ENCODE data around the gene NCR2. TPM values are rescaled to one million over a fixed set of nuclear protein-coding genes. Genes with fewer than 3 reads are reported as not detected.

NCR2 gene
- total RNA-seq, 1 experiment from 2014 or later = not detected

DNA sequence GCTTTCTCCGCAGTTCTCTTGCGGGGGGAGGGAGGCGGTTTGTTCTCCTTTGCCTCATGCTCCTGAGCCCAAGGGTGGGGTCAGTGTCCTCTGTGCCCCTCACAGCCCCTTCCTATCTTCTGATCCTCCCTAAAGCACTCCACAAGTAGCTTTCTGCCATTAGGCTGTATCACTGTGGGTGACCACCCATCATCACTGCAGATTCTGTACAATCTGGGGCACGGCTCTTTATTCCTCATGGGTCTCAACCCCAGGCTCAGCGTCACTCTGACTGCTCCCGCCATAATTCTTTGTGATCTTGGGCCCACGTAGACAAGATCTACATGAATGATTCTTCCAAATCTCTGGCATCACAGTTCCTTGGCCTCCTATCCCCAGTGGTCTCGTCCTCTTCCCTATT, 10.5 kb downstream of the NCR2 start:
- DNase-seq (ENCODE audit: low spot score) = no peak
- Histone ChIP-seq H3K36me3 (ENCODE audit: insufficient read depth, low read length, poor library complexity, severe bottlenecking) (no peaks in the 10 kb centered on the region), H3K27me3 (replicated peaks; ENCODE audit: insufficient read depth, low read depth, low read length, poor library complexity) (peaks cover 2% of the 10 kb centered on the region), H3K4me3 (ENCODE audit: low read depth, low read length, poor library complexity, severe bottlenecking) (no peak overlapping the region), H3K4me1 (ENCODE audit: insufficient read depth, low read length, poor library complexity, severe bottlenecking) (no peaks in the 10 kb centered on the region), H3K27ac (ENCODE audit: low read depth, low read length, poor library complexity, severe bottlenecking) (no peak overlapping the region), H3K9me3 (ENCODE audit: low read depth, low read length, poor library complexity, severe bottlenecking) (no peaks in the 10 kb centered on the region)
- BruUV-seq (replicated peaks) = no TSS peak
- ChIA-PET POLR2A (ENCODE audit: low non-redundant PET) (no interaction called here), CTCF (no interaction called here)
- intact Hi-C loops (cut with micrococcal nuclease; ENCODE audit: unreplicated experiment) = no loop called here
- TF ChIP-seq EZH2 (IDR thresholded peaks at IDR 0.05; ENCODE audit: borderline replicate concordance, low read depth, low read length, poor library complexity, severe bottlenecking) = no peak
- TF ChIP-seq, protein P1, sequence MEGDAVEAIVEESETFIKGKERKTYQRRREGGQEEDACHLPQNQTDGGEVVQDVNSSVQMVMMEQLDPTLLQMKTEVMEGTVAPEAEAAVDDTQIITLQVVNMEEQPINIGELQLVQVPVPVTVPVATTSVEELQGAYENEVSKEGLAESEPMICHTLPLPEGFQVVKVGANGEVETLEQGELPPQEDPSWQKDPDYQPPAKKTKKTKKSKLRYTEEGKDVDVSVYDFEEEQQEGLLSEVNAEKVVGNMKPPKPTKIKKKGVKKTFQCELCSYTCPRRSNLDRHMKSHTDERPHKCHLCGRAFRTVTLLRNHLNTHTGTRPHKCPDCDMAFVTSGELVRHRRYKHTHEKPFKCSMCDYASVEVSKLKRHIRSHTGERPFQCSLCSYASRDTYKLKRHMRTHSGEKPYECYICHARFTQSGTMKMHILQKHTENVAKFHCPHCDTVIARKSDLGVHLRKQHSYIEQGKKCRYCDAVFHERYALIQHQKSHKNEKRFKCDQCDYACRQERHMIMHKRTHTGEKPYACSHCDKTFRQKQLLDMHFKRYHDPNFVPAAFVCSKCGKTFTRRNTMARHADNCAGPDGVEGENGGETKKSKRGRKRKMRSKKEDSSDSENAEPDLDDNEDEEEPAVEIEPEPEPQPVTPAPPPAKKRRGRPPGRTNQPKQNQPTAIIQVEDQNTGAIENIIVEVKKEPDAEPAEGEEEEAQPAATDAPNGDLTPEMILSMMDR (conservative IDR thresholded peaks at IDR 0.05; ENCODE audit: low read depth, low read length) = no peak

DNA sequence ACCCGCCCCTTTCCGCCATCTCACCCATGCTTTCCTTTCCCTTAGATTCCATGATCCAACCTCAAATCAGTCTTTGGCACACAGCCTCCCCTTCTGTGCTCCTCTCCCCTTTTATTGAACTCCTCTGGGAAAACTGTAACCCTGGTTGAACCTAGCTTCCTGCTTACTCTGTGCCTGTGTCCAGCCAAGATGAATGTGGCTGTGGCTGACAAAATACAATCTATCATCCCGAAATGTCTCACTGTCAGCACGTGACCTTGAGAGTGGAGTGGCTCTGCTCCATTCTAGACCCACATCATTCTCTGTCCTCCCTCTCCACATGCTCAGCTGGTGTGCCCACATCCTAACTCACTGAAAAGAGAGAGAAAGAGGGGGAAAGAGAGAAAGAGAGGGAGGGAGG, 11.0 kb downstream of the NCR2 start:
- H3K9me3 ChIP-seq (ENCODE audit: low read depth, low read length, poor library complexity, severe bottlenecking) = no peaks in the 10 kb centered on the region
- BruUV-seq (replicated peaks) = no TSS peak
- no peaks in the 10 kb centered on the region for H3K36me3 ChIP-seq (ENCODE audit: insufficient read depth, low read length, poor library complexity, severe bottlenecking)
- TF ChIP-seq, protein P1 (conservative IDR thresholded peaks at IDR 0.05; ENCODE audit: low read depth, low read length) = no peak
- TF ChIP-seq EZH2 (IDR thresholded peaks at IDR 0.05; ENCODE audit: borderline replicate concordance, low read depth, low read length, poor library complexity, severe bottlenecking) = no peak
- ChIA-PET CTCF (no interaction called here), POLR2A (ENCODE audit: low non-redundant PET) (no interaction called here)
- no peak overlapping the region for H3K27ac ChIP-seq (ENCODE audit: low read depth, low read length, poor library complexity, severe bottlenecking)
- intact Hi-C loops (cut with micrococcal nuclease; ENCODE audit: unreplicated experiment) = no loop called here
- no peaks in the 10 kb centered on the region for H3K4me1 ChIP-seq (ENCODE audit: insufficient read depth, low read length, poor library complexity, severe bottlenecking)
- H3K4me3 ChIP-seq (ENCODE audit: low read depth, low read length, poor library complexity, severe bottlenecking) = no peak overlapping the region
- no peak for DNase-seq (ENCODE audit: low spot score)
- peaks cover 2% of the 10 kb centered on the region for H3K27me3 ChIP-seq (replicated peaks; ENCODE audit: insufficient read depth, low read depth, low read length, poor library complexity)

DNA sequence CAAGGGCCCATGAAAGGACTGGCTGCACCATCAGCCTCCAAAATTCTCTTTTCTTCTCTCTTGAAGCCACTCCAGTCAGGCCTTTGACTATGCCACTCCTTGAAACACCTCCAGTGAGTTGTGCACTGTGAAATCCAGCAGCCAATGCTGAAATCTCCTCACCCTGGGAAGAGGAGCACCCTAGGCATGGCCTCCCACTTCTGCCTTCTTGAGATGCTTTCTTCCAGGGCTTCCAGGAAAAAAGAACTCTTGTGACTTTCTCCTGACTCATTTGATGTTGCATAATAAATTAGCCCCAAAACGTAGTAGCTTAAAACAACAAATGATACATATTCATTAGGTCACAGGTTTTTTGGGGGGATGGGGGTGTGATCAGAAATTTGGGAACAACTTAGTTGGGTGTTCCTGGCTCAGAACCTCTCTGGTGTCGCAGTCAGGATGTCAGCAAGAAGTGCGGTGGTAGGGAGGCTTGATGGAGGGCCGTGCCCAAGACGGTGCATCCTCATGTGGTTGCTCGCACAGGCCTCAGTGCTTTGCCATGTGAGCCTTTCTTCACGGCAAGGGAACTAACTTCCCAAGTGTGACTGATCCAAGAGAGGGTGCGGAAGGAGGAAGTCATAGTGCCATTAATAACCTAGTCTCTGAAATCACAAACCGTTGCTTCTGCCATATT, 12.1 kb downstream of the NCR2 start:
- CTCF ChIA-PET = interaction anchor here (0.7 kb wide), 1 partner anchor 386 kb away, joined by 3 read pairs; no protein-coding TSS in a partner anchor

More for the DNA sequence above, 12.1 kb downstream of the NCR2 start:
- DNase-seq (ENCODE audit: low spot score) = no peak
- Histone ChIP-seq H3K4me1 (ENCODE audit: insufficient read depth, low read length, poor library complexity, severe bottlenecking) (no peaks in the 10 kb centered on the region), H3K4me3 (ENCODE audit: low read depth, low read length, poor library complexity, severe bottlenecking) (no peak overlapping the region), H3K9me3 (ENCODE audit: low read depth, low read length, poor library complexity, severe bottlenecking) (no peaks in the 10 kb centered on the region), H3K27me3 (replicated peaks; ENCODE audit: insufficient read depth, low read depth, low read length, poor library complexity) (peaks cover 2% of the 10 kb centered on the region), H3K27ac (ENCODE audit: low read depth, low read length, poor library complexity, severe bottlenecking) (no peak overlapping the region), H3K36me3 (ENCODE audit: insufficient read depth, low read length, poor library complexity, severe bottlenecking) (no peaks in the 10 kb centered on the region)
- no peak for TF ChIP-seq EZH2 (IDR thresholded peaks at IDR 0.05; ENCODE audit: borderline replicate concordance, low read depth, low read length, poor library complexity, severe bottlenecking)
- TF ChIP-seq, protein P1 (conservative IDR thresholded peaks at IDR 0.05; ENCODE audit: low read depth, low read length) = no peak
- POLR2A ChIA-PET (ENCODE audit: low non-redundant PET) = no interaction called here
- intact Hi-C loops (cut with micrococcal nuclease; ENCODE audit: unreplicated experiment) = no loop called here
- no TSS peak for BruUV-seq (replicated peaks)

Measured in A673 (cell line).